A549 (cell line): ENCODE data around the gene CLCN7. TPM values are rescaled to one million over a fixed set of nuclear protein-coding genes. Genes with fewer than 3 reads are reported as not detected.

Experiments used
- ATAC-seq, 2 experiments: fragments of 200-7000 bp in 1 of 2; fragments of >200 bp in 1 of 2; cut with Nextera tagmentation in 1 of 2; cut with Tn5 transposase in 1 of 2; 3 replicates each; pipeline versions ENCODE4 v1.8.0 to v1.9.1; 2018 to 2020; ENCODE audit warnings: mild to moderate bottlenecking in 1 of 2, moderate library complexity in 1 of 2
- CTCF ChIA-PET: fragments of 300-600 bp; sonication (Branson Sonifier 250); formaldehyde crosslinking; extraction: SDS; loops from one replicate; lab custom pipeline; 2021; ENCODE audit warnings: antibody characterized with exemption, inconsistent platforms; lab: Yijun Ruan, JAX
- POLR2A ChIA-PET: fragments of 350-600 bp; formaldehyde crosslinking; extraction: SDS; loops from one replicate; lab custom pipeline; 2021; ENCODE audit warnings: antibody characterized with exemption, inconsistent platforms; lab: Yijun Ruan, JAX
- DNase-seq, 2 experiments: peaks; one replicate each; pipeline versions ENCODE4 v3.0.0 to v3.0.0-alpha.2; 2011 to 2016; ENCODE audit warnings: low read depth in 1 of 2, low spot score in 1 of 2
- FAIRE-seq: peaks from 2 replicates; lab custom pipeline; 2011; peaks lifted over from hg19 to GRCh38; lab: Jason Lieb, UNC
- H3K27ac ChIP-seq, 2 experiments: fragments of >200 bp; sonication (Bioruptor Twin); formaldehyde crosslinking; 3 replicates each; pipeline ENCODE4 v1.5.1; 2016 to 2017
- H3K4me1 ChIP-seq: fragments of >200 bp; sonication (Bioruptor Twin); formaldehyde crosslinking; 3 replicates; pipeline ENCODE4 v1.6.1; 2016
- H3K4me2 ChIP-seq: fragments of >200 bp; sonication (Bioruptor Twin); formaldehyde crosslinking; 3 replicates; pipeline ENCODE4 v1.6.1; 2016
- H3K4me3 ChIP-seq: fragments of >200 bp; sonication (Bioruptor Twin); formaldehyde crosslinking; 3 replicates; pipeline ENCODE4 v1.5.1; 2016
- H3K9me3 ChIP-seq: fragments of >200 bp; sonication (Bioruptor Twin); formaldehyde crosslinking; 3 replicates; pipeline ENCODE4 v1.6.1; 2016
- CBX2 ChIP-seq: fragments of 200-600 bp; sonication (generic); IDR thresholded peaks from 2 replicates; pipeline ENCODE4 v1.6.1; 2016; ENCODE audit warnings: low read depth, mild to moderate bottlenecking, borderline replicate concordance
- FOSL2 ChIP-seq, 2 experiments: fragments of 450-650 bp in 1 of 2; fragments of >200 bp in 1 of 2; sonication (Bioruptor Twin) in 1 of 2; formaldehyde crosslinking; IDR thresholded peaks; 2 replicates each; pipeline versions ENCODE4 v1.5.0 to v1.6.1; 2016 to 2020; ENCODE audit warnings: mild to moderate bottlenecking in 1 of 2, moderate library complexity in 1 of 2
- FOXS1 ChIP-seq: fragments of 250-450 bp; sonication (Bioruptor Pico); IDR thresholded peaks from 2 replicates; pipeline ENCODE4 v1.5.0; 2020; ENCODE audit warnings: mild to moderate bottlenecking, moderate library complexity
- HOXB13 ChIP-seq: fragments of 250-450 bp; sonication (Bioruptor Pico); IDR thresholded peaks from 2 replicates; pipeline ENCODE4 v1.5.0; 2020; ENCODE audit warnings: low read depth, mild to moderate bottlenecking, moderate library complexity
- HOXB5 ChIP-seq: fragments of 250-450 bp; sonication (Bioruptor Pico); IDR thresholded peaks from 2 replicates; pipeline ENCODE4 v1.5.0; 2020; ENCODE audit warnings: mild to moderate bottlenecking, moderate library complexity
- JUNB ChIP-seq: fragments of >200 bp; sonication (Bioruptor Twin); formaldehyde crosslinking; IDR thresholded peaks from 2 replicates; pipeline ENCODE4 v1.6.1; 2016
- MAFK ChIP-seq: fragments of 450-650 bp; IDR thresholded peaks from 2 replicates; pipeline ENCODE4 v1.6.1; 2014; ENCODE audit not compliant: partially characterized antibody
- NR3C1 ChIP-seq: fragments of >200 bp; sonication (Bioruptor Twin); formaldehyde crosslinking; IDR thresholded peaks from 3 replicates; pipeline ENCODE4 v1.6.1; 2017
- PBX3 ChIP-seq: IDR thresholded peaks from 2 replicates; pipeline ENCODE4 v1.6.1; 2012
- RAD21 ChIP-seq, 2 experiments: fragments of >200 bp in 1 of 2; sonication (Bioruptor Twin) in 1 of 2; formaldehyde crosslinking in 1 of 2; IDR thresholded peaks in 1 of 2; conservative IDR thresholded peaks in 1 of 2; 2 replicates in 1 of 2; 3 replicates in 1 of 2; pipeline ENCODE4 v1.6.1; 2012 to 2018; ENCODE audit warnings: inconsistent platforms in 1 of 2
- REST ChIP-seq: fragments of 200-600 bp; sonication (generic); IDR thresholded peaks from 2 replicates; pipeline ENCODE4 v1.6.1; 2016; ENCODE audit warnings: antibody characterized with exemption, mild to moderate bottlenecking, moderate library complexity
- SREBF2 ChIP-seq: fragments of 450-650 bp; IDR thresholded peaks from 2 replicates; pipeline ENCODE4 v1.6.1; 2014; ENCODE audit warnings: mild to moderate bottlenecking, moderate library complexity
- TP53 ChIP-seq: fragments of 250-450 bp; sonication (Bioruptor Pico); IDR thresholded peaks from 2 replicates; pipeline ENCODE4 v1.5.0; 2021; ENCODE audit warnings: mild to moderate bottlenecking, moderate library complexity
- ZFP36 ChIP-seq: fragments of 450-650 bp; IDR thresholded peaks from 2 replicates; pipeline ENCODE4 v1.6.1; 2014; ENCODE audit warnings: borderline replicate concordance; ENCODE audit not compliant: partially characterized antibody
- WGBS: methylation state at CpG from one replicate; pipeline ENCODE4 v1.1.6; 2017; ENCODE audit errors: missing lambda C conversion rate; 5-methylcytosine and 5-hydroxymethylcytosine counted together
- polyA plus RNA-seq, 4 experiments: library from polyadenylated mRNA; depleted of rRNA in 3 of 4; stranded (reverse); fragments of >200 nt; fragmentation: RNase III in 1 of 4; extraction: RNeasy Plus Mini Kit Qiagen cat#74134 plus additional on column Dnase treatment in 1 of 4; gene quantifications; 2 replicates in 3 of 4; 3 replicates in 1 of 4; pipeline ENCODE4 v1.2.3, GENCODE V29; 2011 to 2017

Gene CLCN7
- polyA plus RNA-seq, 2 of the 4 experiments (the other 2 are of a cell fraction) = 17.2 to 69.7 TPM

- no peak overlapping the region for H3K27ac ChIP-seq
- H3K9me3 ChIP-seq = no peaks in the 10 kb centered on the region
- H3K4me1 ChIP-seq = no peaks in the 10 kb centered on the region
- DNase-seq (no peak), FAIRE-seq (no peak), ATAC-seq (0 out of 6 replicates have a peak, but pooled peaks of 1 of the 2 experiments have one; percentile 3)
- H3K4me3 ChIP-seq = no peak overlapping the region
- POLR2A ChIA-PET = no interaction called here
- CTCF ChIA-PET = interaction anchor here (0.6 to 1.1 kb wide), 2 partner anchors 10 to 66 kb away, joined by 3 to 5 read pairs; no protein-coding TSS in a partner anchor
- 66% methylated on average over 30 of the region's 33 CpGs for WGBS
- no peak overlapping the region for H3K4me2 ChIP-seq
- no peak for TF ChIP-seq HOXB13 (CRISPR knock-in tag)
- no peak for TF ChIP-seq JUNB
- TF ChIP-seq REST = no peak
- TF ChIP-seq MAFK = no peak
- no peak for TF ChIP-seq FOSL2 (IDR thresholded peaks at IDR 0.05)
- no peak for TF ChIP-seq FOSL2 (CRISPR knock-in tag; IDR thresholded peaks at IDR 0.05)
- TF ChIP-seq FOXS1 = no peak
- TF ChIP-seq HOXB5 (CRISPR knock-in tag) = no peak
Observed at GRCh38 chr16:1486551-1487390, 11.9 kb upstream of the CLCN7 start.

- FAIRE-seq = no peak
- Histone ChIP-seq H3K4me2 (no peak overlapping the region), H3K27ac (no peak overlapping the region), H3K4me3 (no peak overlapping the region), H3K9me3 (no peaks in the 10 kb centered on the region), H3K4me1 (no peaks in the 10 kb centered on the region)
- no peak for TF ChIP-seq PBX3
- no peak for TF ChIP-seq SREBF2
- no peak for TF ChIP-seq NR3C1
- TF ChIP-seq MAFK = no peak
- TF ChIP-seq RAD21 (conservative IDR thresholded peaks at IDR 0.05 in 1 of 2, IDR thresholded peaks at IDR 0.05 in 1 of 2) = no peak
- TF ChIP-seq CBX2 = no peak
- no peak for TF ChIP-seq ZFP36
- no peak for TF ChIP-seq TP53 (CRISPR knock-in tag)
- POLR2A ChIA-PET = no interaction called here
- 84% methylated on average over 31 of the region's 40 CpGs for WGBS
- CTCF ChIA-PET = interaction anchor here (1.1 kb wide), 1 partner anchor 9 kb away, joined by 3 read pairs; no protein-coding TSS in a partner anchor
- DNase-seq = no peak
- ATAC-seq = no peak
Observed at GRCh38 chr16:1485847-1486496, 11.1 kb upstream of the CLCN7 start.
